OCI-M2 (cell line): ENCODE data around the gene C13orf42.

Experiments
- DNase-seq: peaks from one replicate; lab custom pipeline; 2025; ENCODE audit not compliant: unreplicated experiment; lab: John Stamatoyannopoulos, UW

C13orf42 gene

GRCh38 chr13:51035978-51036377 is 75.1 kb downstream of the C13orf42 start:
- no peak for DNase-seq

GRCh38 chr13:51035469-51035868 is 75.6 kb downstream of the C13orf42 start:
- DNase-seq: no peak

DNA sequence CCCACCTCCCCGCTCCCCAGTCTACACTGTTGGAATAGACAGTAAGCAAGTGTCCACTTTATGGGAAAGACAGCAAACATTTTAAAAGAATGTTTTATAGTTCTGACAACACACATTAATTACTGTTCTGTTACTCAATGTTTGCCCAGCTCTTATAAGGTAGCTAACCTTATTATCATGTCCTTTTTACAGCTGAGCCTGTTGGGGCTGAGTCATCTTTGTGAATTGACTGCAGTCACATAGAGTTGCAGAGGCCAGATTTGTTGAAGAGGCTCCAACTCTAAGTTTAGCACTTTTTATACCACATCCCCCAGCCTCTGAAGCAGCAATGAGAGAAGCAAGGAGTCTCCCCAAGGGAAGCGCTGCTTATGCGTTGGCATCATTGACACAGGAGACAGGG is 76.2 kb downstream of the C13orf42 start:
- DNase-seq: no peak

DNA sequence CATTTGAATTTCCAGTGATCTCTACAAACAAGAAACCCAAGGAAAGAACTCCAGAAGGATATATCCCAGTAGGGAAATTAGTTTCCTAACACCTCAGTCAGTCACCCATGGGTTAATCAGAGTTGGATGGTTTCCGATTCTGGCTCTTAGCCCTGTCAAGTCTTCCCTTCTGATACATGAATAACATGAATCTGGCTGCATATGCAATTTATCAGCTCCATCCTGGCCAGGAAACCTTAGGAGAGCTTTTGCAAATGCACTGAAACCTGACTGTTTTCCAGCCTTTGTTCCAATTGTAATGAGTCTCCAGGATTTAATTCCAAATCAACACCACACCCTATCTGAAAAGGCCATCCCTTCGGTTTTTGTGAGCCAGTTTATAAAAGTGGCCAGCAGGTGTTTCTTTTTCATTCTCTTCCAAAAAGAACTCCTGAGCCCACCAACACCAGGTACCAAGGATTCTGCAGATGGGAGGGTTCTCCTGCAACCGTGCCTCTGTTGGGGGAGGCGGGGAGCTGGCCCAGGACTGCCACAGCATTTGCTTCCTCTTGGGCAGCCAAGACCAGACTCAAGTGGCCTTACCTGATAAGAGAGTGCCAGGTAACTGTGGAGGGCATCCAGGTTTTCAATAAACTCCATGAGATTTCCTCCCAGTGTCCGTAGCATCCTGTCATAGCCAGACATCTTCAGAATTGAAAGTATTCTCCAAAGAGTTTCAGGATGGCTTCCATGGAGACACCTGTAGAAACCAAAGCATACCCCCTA is 77.5 kb downstream of the C13orf42 start:
- no peak for DNase-seq

DNA sequence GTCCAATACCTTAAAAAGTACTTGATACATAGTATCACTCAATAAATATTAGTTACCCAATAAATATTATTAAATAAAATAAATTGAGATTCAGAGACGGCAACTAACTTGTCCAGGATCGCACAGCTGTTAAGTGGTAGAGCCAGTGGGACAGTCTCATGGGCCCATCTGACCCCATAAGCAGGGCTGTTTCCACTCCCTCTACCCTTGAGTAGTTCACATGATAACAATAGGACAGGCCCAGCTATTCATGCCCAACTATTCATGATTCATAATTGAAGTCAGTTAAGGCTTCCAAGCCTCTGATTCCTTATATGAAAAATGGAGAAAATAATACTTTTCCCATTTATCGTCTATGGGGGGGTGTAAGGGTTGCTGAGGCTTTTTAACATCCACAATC is 78.2 kb downstream of the C13orf42 start:
- no peak for DNase-seq
